Prostate gland (tissue), 2 donors: ENCODE data around the gene GDF3. TPM values are rescaled to one million over a fixed set of nuclear protein-coding genes. Genes with fewer than 3 reads are reported as not detected.

ENCODE experiments used
- DNase-seq: peaks from one replicate; pipeline ENCODE4 v3.0.0-alpha.2; 2019; ENCODE audit warnings: low spot score
- H3K27ac ChIP-seq, 2 donors: fragments of 200-600 bp; sonication (generic); 2 replicates each; pipeline ENCODE4 v1.5.1; 2017 to 2019
- H3K27me3 ChIP-seq: fragments of 200-600 bp; sonication (generic); replicated peaks from 2 replicates; pipeline ENCODE4 v1.5.1; 2019; ENCODE audit not compliant: insufficient read depth
- H3K36me3 ChIP-seq, 2 donors: fragments of 200-600 bp; sonication (generic); 1 replicate in 1 of 2; 2 replicates in 1 of 2; pipeline versions ENCODE4 v1.5.1 to v1.8.1; 2017 to 2019
- H3K4me1 ChIP-seq: fragments of 200-600 bp; sonication (generic); replicated peaks from 2 replicates; pipeline ENCODE4 v1.5.1; 2019
- H3K4me3 ChIP-seq, 2 donors: fragments of 200-600 bp; sonication (generic); 2 replicates each; pipeline ENCODE4 v1.5.1; 2017 to 2019
- H3K9me3 ChIP-seq: fragments of 200-600 bp; sonication (generic); 2 replicates; pipeline ENCODE4 v1.5.1; 2017
- POLR2A ChIP-seq: fragments of 450-650 bp; IDR thresholded peaks from one replicate; pipeline ENCODE4 v1.6.1; 2016; ENCODE audit warnings: antibody characterized with exemption, mild to moderate bottlenecking
- POLR2AphosphoS5 ChIP-seq: sonication (generic); formaldehyde crosslinking; IDR thresholded peaks from one replicate; pipeline ENCODE4 v1.6.1; 2017; ENCODE audit warnings: antibody characterized with exemption
- WGBS: methylation state at CpG from one replicate; pipeline ENCODE4 v1.1.5; 2018; 5-methylcytosine and 5-hydroxymethylcytosine counted together
- intact Hi-C: fragments of 100-400 bp; cut with DNase I; formaldehyde crosslinking; loops from one replicate; pipeline ENCODE4 v1.14.2; 2022
- total RNA-seq, 2 donors: library from RNA; depleted of rRNA; stranded (reverse); fragments of >200 nt; gene quantifications; one replicate each; pipeline ENCODE4 v1.1.0, GENCODE V29; 2016
- TF ChIP-seq, protein P1 (sequence below), 4 experiments: fragments of 200-600 bp in 2 of 4; fragments of 450-650 bp in 2 of 4; sonication (generic) in 2 of 4; IDR thresholded peaks; 1 replicate in 3 of 4; 2 replicates in 1 of 4; pipeline ENCODE4 v1.5.1; 2016 to 2019; ENCODE audit warnings: antibody characterized with exemption in 4 of 4, mild to moderate bottlenecking in 2 of 4, moderate library complexity in 2 of 4

GDF3 gene
- total RNA-seq, 2 donors from 2014 or later: not detected

DNA sequence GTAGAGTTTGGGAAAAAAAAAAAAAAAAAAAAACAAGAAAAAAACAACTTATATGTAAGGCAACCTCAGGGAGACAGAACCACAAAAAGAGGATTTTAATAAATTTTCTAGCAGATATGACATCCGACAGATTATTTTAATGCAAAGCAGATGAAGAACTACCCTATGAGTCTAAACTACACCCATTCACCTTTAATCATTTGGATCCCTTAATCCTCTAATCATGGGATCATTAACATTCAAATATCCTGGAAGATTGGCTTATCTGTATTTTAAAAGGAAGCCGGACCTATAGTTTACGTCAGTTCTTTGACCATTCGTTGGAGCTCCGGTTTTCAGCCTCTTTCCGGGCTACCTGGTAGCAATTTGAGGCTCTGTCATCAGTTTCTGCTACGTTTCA is 15.6 kb upstream of the GDF3 start, which contains the start of gene DPPA3:
Gene DPPA3 (plus strand): TSS at position 301 of the 400 bp plus-strand sequence. CDS start 138 bp downstream, outside the sequence.
- Histone ChIP-seq H3K27me3 (no peaks in the 10 kb centered on the region), H3K4me3 (no peak within 1 kb of the TSS), H3K9me3 (no peaks in the 10 kb centered on the region), H3K27ac (no peak within 1 kb of the TSS), H3K36me3 (no peaks in the 10 kb centered on the region), H3K4me1 (no peaks in the 10 kb centered on the region)
- intact Hi-C loops: no loop called here
- WGBS: 72% methylated on average over 7 of the region's 7 CpGs
- DNase-seq: no peak
- no peak for TF ChIP-seq POLR2AphosphoS5
- no peak for TF ChIP-seq POLR2A
- TF ChIP-seq, protein P1, sequence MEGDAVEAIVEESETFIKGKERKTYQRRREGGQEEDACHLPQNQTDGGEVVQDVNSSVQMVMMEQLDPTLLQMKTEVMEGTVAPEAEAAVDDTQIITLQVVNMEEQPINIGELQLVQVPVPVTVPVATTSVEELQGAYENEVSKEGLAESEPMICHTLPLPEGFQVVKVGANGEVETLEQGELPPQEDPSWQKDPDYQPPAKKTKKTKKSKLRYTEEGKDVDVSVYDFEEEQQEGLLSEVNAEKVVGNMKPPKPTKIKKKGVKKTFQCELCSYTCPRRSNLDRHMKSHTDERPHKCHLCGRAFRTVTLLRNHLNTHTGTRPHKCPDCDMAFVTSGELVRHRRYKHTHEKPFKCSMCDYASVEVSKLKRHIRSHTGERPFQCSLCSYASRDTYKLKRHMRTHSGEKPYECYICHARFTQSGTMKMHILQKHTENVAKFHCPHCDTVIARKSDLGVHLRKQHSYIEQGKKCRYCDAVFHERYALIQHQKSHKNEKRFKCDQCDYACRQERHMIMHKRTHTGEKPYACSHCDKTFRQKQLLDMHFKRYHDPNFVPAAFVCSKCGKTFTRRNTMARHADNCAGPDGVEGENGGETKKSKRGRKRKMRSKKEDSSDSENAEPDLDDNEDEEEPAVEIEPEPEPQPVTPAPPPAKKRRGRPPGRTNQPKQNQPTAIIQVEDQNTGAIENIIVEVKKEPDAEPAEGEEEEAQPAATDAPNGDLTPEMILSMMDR (IDR thresholded peaks at IDR 0.05): no peak

DNA sequence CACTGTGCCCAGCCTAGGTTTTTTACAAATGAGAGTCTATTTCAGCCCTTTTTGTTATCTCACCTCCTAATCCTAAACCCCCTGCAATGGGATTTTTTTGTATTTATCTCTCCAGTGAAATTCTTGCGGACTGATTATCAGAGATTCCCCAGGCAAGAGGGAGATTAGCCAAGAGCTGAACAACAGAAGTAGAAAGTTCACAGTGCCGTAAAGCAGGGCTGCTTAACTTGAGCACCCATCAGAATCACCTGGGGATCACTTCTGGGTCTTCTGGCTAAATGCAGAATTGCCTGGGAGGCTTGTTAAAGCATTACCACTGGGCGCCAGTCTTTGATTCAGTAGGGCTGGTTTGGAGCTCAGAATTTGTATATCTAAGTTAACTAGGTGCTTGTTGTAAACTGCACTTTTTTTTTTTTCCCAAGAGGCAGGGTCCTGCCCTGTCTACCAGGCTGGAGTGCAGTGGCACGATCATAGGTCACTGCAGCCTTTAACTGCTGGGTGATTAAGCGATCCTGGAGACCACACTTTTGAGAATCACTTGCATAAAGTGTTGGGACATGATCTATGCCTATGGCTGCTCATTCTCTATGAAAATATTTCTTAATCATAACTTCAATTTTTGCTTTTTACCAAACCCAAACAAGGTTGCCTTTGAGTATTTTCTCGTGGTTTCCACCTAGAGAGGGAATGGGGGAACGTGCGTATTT is 14.5 kb upstream of the GDF3 start:
- no peak for DNase-seq
- 47% methylated on average over 8 of the region's 8 CpGs for WGBS
- no peaks in the 10 kb centered on the region for H3K36me3 ChIP-seq

DNA sequence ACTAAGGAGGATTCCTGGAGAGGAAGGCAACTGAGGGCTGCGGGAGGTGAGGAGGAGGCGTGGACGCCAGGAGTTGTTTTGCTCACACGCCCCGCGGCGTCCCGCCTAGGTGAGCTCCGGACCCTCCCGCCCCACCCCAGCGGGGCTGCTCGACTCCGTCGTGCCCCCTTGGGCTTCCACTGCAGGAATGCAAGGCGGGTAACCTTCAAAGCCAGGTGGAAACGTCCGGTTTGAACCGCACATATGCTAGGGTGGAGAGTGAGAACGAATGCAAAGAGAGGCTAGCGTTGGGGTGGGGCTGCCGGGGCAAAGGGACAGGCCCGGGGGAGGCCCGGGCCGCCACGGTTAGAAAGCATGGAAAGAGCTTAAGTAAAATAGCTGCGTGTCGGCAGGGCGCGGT is 10.3 kb upstream of the GDF3 start:
- WGBS: 86% methylated on average over 29 of the region's 29 CpGs
- no peak overlapping the region for H3K4me3 ChIP-seq
- H3K27me3 ChIP-seq: no peaks in the 10 kb centered on the region
- intact Hi-C loops: no loop called here
- H3K4me1 ChIP-seq: no peaks in the 10 kb centered on the region
- no peaks in the 10 kb centered on the region for H3K9me3 ChIP-seq
- no peak for TF ChIP-seq POLR2A
- no peak for TF ChIP-seq POLR2AphosphoS5
- TF ChIP-seq, protein P1 (IDR thresholded peaks at IDR 0.05): no peak
- H3K27ac ChIP-seq: no peak overlapping the region
- no peaks in the 10 kb centered on the region for H3K36me3 ChIP-seq
- no peak for DNase-seq

More for the DNA sequence above, 14.5 kb upstream of the GDF3 start:
- H3K9me3 ChIP-seq: no peaks in the 10 kb centered on the region
- TF ChIP-seq, protein P1 (IDR thresholded peaks at IDR 0.05): no peak
- TF ChIP-seq POLR2A (no peak), POLR2AphosphoS5 (no peak)
- no peaks in the 10 kb centered on the region for H3K27me3 ChIP-seq
- H3K27ac ChIP-seq: no peak overlapping the region
- intact Hi-C loops: no loop called here
- H3K4me3 ChIP-seq: no peak overlapping the region
- H3K4me1 ChIP-seq: no peaks in the 10 kb centered on the region

DNA sequence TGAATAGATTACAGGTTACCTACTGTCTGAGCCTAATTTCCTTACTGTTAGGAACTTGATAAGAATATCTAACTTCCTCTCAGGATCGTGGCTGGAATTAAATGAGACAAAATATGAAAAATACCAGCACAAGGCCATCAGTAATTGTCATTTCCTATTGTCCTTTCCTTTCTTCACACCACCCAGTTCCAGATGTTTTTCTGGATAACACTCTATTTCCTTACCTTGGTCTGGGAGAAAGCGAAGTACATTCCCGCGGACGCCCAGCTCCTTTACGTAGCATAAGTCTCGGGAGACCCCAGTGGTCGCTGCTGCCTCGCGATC is 376 bp downstream of the GDF3 start:
- H3K4me3 ChIP-seq: no peak overlapping the region
- intact Hi-C loops: no loop called here
- H3K36me3 ChIP-seq: no peaks in the 10 kb centered on the region
- 51% methylated on average over 10 of the region's 10 CpGs for WGBS
- DNase-seq: no peak
- TF ChIP-seq, protein P1 (IDR thresholded peaks at IDR 0.05): no peak
- TF ChIP-seq POLR2A: no peak
- no peak overlapping the region for H3K27ac ChIP-seq
- no peaks in the 10 kb centered on the region for H3K4me1 ChIP-seq
- no peaks in the 10 kb centered on the region for H3K9me3 ChIP-seq
- no peaks in the 10 kb centered on the region for H3K27me3 ChIP-seq

DNA sequence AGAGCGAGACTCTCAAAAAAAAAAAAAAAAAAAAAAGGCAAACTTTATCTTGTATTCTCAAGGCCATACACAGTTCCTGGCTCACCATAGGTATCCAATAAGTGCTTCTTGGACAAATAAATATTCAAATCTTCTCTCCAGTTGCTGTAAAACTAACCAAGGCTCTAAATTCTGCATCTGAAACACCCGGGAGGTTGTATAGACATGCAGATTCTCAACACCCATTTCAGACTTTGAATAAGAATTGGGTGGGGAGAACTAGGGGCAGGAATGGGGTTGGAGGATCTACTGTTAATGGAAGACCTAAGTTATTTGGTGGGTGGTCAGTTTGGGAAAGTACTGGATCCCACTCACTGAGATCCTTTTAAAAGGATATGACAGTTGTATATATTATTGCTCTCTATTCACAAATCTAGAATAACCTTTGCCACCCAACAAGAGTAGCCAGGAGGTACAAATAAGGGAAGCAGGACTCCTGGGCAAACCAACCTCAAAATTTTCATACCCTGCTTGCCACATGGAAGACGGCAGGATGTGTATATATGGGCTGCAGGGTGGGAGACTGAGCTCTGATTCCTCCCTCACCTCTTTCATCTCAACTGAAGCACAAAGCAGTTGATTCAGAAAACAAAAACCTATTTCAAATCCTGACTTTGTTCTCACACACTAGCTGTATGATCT is 879 bp downstream of the GDF3 start:
- intact Hi-C loops: no loop called here
- no peak overlapping the region for H3K27ac ChIP-seq
- H3K9me3 ChIP-seq: no peaks in the 10 kb centered on the region
- H3K4me3 ChIP-seq: no peak overlapping the region
- no peaks in the 10 kb centered on the region for H3K4me1 ChIP-seq
- WGBS: 65% methylated on average over 3 of the region's 3 CpGs
- H3K27me3 ChIP-seq: no peaks in the 10 kb centered on the region
- TF ChIP-seq POLR2A: no peak
- TF ChIP-seq, protein P1 (IDR thresholded peaks at IDR 0.05): no peak
- TF ChIP-seq POLR2AphosphoS5: no peak
- no peak for DNase-seq
- no peaks in the 10 kb centered on the region for H3K36me3 ChIP-seq
